Neural progenitor cell (in vitro differentiated cells): ENCODE data around the gene CCDC107.

Experiments
- EZH2 ChIP-seq: fragments of 200-600 bp; sonication (generic); IDR thresholded peaks from 2 replicates; pipeline ENCODE4 v1.6.1; 2017; ENCODE audit warnings: antibody characterized with exemption, mild to moderate bottlenecking, moderate library complexity
- EZH2phosphoT487 ChIP-seq: fragments of 200-600 bp; sonication (generic); IDR thresholded peaks from 2 replicates; pipeline ENCODE4 v1.6.1; 2017; ENCODE audit warnings: antibody characterized with exemption
- TF ChIP-seq, protein P1 (sequence below): fragments of 200-600 bp; sonication (generic); IDR thresholded peaks from 2 replicates; pipeline ENCODE4 v1.5.1; 2017; ENCODE audit warnings: antibody characterized with exemption, mild to moderate bottlenecking

DNA sequence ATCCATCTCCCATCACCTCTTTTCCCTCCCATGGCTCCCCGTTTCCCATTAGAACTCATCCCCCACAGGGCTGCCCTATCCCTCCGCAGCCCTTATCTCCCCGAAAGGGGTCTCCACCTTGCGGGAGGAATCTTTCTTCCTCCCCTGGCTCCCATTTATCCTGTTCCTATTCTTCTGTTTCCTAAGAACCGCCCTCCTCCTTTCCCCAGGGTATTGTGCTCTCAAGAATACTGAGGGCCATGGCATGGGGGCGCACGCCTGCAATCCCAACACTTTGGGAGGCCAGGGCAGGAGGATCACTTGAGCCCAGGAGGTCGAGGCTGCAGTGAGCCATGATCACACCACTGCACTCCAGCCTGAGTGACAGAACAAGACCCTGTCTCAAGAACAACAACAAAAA lies 40.5 kb upstream of the CCDC107 start:
- TF ChIP-seq, protein P1, sequence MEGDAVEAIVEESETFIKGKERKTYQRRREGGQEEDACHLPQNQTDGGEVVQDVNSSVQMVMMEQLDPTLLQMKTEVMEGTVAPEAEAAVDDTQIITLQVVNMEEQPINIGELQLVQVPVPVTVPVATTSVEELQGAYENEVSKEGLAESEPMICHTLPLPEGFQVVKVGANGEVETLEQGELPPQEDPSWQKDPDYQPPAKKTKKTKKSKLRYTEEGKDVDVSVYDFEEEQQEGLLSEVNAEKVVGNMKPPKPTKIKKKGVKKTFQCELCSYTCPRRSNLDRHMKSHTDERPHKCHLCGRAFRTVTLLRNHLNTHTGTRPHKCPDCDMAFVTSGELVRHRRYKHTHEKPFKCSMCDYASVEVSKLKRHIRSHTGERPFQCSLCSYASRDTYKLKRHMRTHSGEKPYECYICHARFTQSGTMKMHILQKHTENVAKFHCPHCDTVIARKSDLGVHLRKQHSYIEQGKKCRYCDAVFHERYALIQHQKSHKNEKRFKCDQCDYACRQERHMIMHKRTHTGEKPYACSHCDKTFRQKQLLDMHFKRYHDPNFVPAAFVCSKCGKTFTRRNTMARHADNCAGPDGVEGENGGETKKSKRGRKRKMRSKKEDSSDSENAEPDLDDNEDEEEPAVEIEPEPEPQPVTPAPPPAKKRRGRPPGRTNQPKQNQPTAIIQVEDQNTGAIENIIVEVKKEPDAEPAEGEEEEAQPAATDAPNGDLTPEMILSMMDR, result no peak
- no peak for TF ChIP-seq EZH2phosphoT487
- TF ChIP-seq EZH2, result no peak
